Heart right ventricle (tissue), 16 donors: Measurements from ENCODE around the gene OTOP3. TPM values are rescaled to one million over a fixed set of nuclear protein-coding genes. Genes with fewer than 3 reads are reported as not detected.
A peak's percentile ranks its signal among the peaks of the same experiment; 100 is the strongest.

Experiments
- ATAC-seq, 8 donors: fragments of 200-7000 bp; cut with Tn5 transposase; one replicate each; pipeline ENCODE4 v1.9.1; 2020; ENCODE audit warnings: mild to moderate bottlenecking in 8 of 8, moderate library complexity in 8 of 8, moderate number of reproducible peaks in 1 of 8
- DNase-seq, 2 donors: peaks; one replicate each; pipeline ENCODE4 v3.0.0-alpha.2; 2020
- H3K27ac ChIP-seq, 10 donors: fragments of 200-600 bp; sonication (generic) in 2 of 10; one replicate each; pipeline versions ENCODE4 v1.5.0 to v1.8.0; 2020 to 2022; ENCODE audit warnings: mild to moderate bottlenecking in 3 of 10
- H3K27me3 ChIP-seq, 7 donors: fragments of 200-600 bp; one replicate each; pipeline ENCODE4 v1.8.0; 2021 to 2022; ENCODE audit warnings: mild to moderate bottlenecking in 2 of 7
- H3K36me3 ChIP-seq, 9 donors: fragments of 200-600 bp; sonication (generic) in 1 of 9; one replicate each; pipeline versions ENCODE4 v1.5.0 to v1.8.0; 2020 to 2022; ENCODE audit warnings: mild to moderate bottlenecking in 2 of 9
- H3K4me1 ChIP-seq, 9 donors: fragments of 200-600 bp; sonication (generic) in 1 of 9; one replicate each; pipeline versions ENCODE4 v1.5.0 to v1.8.0; 2020 to 2022; ENCODE audit warnings: mild to moderate bottlenecking in 4 of 9
- H3K4me3 ChIP-seq, 10 donors: fragments of 200-600 bp; sonication (generic) in 2 of 10; one replicate each; pipeline versions ENCODE4 v1.5.0 to v1.8.0; 2020 to 2022; ENCODE audit warnings: mild to moderate bottlenecking in 7 of 10, moderate library complexity in 2 of 10
- H3K9me3 ChIP-seq, 11 donors: fragments of 200-600 bp in 10 of 11; sonication (generic) in 2 of 11; one replicate each; pipeline versions ENCODE4 v1.5.0 to v1.8.0; 2013 to 2022; ENCODE audit warnings: mild to moderate bottlenecking in 2 of 11, control low read depth in 1 of 11, moderate library complexity in 1 of 11
- WGBS, 2 donors: extraction: QIAGEN DNeasy Blood & Tissue Kit; methylation state at CpG; one replicate each; pipeline ENCODE4 v1.1.7; 2013; ENCODE audit warnings: inconsistent platforms in 1 of 2; 5-methylcytosine and 5-hydroxymethylcytosine counted together
- intact Hi-C, 10 donors: fragments of 100-400 bp; cut with DNase I; formaldehyde crosslinking; loops; one replicate each; pipeline versions ENCODE4 v1.11.1 to v1.14.2; 2022
- polyA plus RNA-seq, 2 donors: library from polyadenylated mRNA; stranded (reverse); fragments of 200-250 nt; gene quantifications; one replicate each; pipeline ENCODE4 v1.2.3, GENCODE V29; 2013
- total RNA-seq, 10 donors: library from RNA; stranded (reverse); fragmentation: NEBNext Ultra II Directional in 3 of 10; extraction: Animal tissue kit (Norgen Biotek cat#: 25700) in 3 of 10; gene quantifications; one replicate each; pipeline versions ENCODE4 v1.2.1 to v1.2.4, GENCODE V29; 2021 to 2023
- TF ChIP-seq, protein P1 (sequence below), 9 donors: fragments of 200-600 bp; sonication (generic) in 2 of 9; IDR thresholded peaks; one replicate each; pipeline versions ENCODE4 v1.5.0 to v1.8.0; 2021 to 2022; ENCODE audit warnings: antibody characterized with exemption in 9 of 9, mild to moderate bottlenecking in 5 of 9, moderate library complexity in 1 of 9
- donor health status: Arrhythmogenic right ventricular cardiomyopathy.
- donor health status: ischemic (EF 13 %, LVEDD 7.1; RV severe dilation, severe dysfunction).
- donor health status: healthy with polysubstance abuse.
- donor health status: DM: no; HTN: yes; CAD: no.
- donor health status: DM: no; HTN: no; CAD: no.
- donor health status: ischemic (EF 25% LVEDD 6.9; RV normal size, moderate dysfunction).
- donor health status: ischemic (EF 25% LVEDD 5.7; RV mildly dilated, moderate dysfunction).
- donor health status: healthy.
- donor health status: DM: yes; HTN: yes; CAD: no.
- donor health status: Ischemic cardiomyopathy.
- donor health status: ischemic (EF 35%, LVEDD 5.7; RV mildly dilated, moderate dysfunction).
- donor health status: nonischemic (EF 11% LVEDD 7.7; RV severe dilation, severe dysfunction).
- donor health status: DM: yes; HTN: yes; CAD: no.
- donor health status: PGD.
- donor health status: ischemic (EF 29% LVEDD 5.4; RV normal size, mild dysfunction).
- donor health status: nonischemic (EF 23%, LVEDD 6.1; RV moderate dilation, normal function).

OTOP3 gene
- total and polyA plus RNA-seq, 12 donors = not detected

DNA sequence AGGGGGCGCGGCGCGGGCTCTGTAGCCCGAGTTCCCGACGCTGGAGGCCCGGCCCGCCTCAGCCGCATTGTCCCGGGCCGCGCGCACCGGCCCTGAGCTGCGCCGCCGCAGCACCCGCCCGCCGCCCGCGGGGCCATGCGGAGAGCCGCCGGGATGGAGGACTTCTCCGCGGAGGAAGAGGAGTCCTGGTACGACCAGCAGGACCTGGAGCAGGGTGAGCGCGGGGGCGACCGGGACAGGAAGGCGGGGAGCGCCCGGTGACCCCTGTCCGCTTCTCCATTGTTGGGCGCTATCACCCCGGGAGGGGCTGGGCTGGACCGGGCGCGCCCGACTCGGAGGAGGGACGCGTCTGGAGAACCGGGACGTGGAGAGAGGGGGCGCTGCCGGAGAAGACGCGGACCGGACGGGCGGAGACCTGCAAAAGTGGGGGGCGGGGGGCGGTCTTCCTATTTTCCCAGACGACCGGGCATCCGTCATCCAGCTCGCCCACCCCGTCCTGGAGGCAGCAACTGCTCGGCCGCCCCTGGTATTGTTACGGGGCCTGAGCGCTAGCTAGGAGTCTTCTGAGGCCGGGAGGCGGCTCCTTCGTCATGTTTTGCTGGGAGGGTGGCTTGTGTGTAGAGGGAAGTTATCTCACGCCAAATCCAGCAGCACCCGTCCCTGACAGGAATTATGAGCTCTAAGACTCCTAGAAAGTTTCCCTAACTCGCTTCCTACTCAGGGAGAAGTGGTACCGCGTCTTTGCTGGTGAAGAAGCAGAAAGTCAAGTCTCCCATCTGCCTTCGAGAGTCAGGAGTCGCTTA is 52.4 kb downstream of the OTOP3 start:
- intact Hi-C loops = loop anchor here in 6 of 10 donors (1.0 to 10.0 kb wide), 7 partner anchors 23 to 124 kb away; partner anchors contain the start of genes ATP5PD (in 3 of the 6), KCTD2 (in 3 of the 6) and MRPL58 (in 1 of the 6)
- Histone ChIP-seq H3K4me1 (peaks cover 0 to 52% (median 29%) of the 10 kb centered on the region in 9 donors), H3K27me3 (peaks cover 0 to 13% (median 0%) of the 10 kb centered on the region in 7 donors), H3K27ac (peak overlapping the region; percentile 87 to 100 (median 98)), H3K4me3 (peak overlapping the region; percentile 63 to 92 (median 80)), H3K36me3 (peaks cover 0 to 5% (median 0%) of the 10 kb centered on the region in 9 donors), H3K9me3 (no peaks in the 10 kb centered on the region)
- WGBS, 2 donors = 1 to 2% methylated on average over 72 to 76 of the region's 76 CpGs
- DNase-seq (peak; percentile 85 to 95), ATAC-seq (peak; percentile 72 to 93 (median 88))
- TF ChIP-seq, protein P1, sequence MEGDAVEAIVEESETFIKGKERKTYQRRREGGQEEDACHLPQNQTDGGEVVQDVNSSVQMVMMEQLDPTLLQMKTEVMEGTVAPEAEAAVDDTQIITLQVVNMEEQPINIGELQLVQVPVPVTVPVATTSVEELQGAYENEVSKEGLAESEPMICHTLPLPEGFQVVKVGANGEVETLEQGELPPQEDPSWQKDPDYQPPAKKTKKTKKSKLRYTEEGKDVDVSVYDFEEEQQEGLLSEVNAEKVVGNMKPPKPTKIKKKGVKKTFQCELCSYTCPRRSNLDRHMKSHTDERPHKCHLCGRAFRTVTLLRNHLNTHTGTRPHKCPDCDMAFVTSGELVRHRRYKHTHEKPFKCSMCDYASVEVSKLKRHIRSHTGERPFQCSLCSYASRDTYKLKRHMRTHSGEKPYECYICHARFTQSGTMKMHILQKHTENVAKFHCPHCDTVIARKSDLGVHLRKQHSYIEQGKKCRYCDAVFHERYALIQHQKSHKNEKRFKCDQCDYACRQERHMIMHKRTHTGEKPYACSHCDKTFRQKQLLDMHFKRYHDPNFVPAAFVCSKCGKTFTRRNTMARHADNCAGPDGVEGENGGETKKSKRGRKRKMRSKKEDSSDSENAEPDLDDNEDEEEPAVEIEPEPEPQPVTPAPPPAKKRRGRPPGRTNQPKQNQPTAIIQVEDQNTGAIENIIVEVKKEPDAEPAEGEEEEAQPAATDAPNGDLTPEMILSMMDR (IDR thresholded peaks at IDR 0.05) = peak; percentile 16 to 66 (median 42)

DNA sequence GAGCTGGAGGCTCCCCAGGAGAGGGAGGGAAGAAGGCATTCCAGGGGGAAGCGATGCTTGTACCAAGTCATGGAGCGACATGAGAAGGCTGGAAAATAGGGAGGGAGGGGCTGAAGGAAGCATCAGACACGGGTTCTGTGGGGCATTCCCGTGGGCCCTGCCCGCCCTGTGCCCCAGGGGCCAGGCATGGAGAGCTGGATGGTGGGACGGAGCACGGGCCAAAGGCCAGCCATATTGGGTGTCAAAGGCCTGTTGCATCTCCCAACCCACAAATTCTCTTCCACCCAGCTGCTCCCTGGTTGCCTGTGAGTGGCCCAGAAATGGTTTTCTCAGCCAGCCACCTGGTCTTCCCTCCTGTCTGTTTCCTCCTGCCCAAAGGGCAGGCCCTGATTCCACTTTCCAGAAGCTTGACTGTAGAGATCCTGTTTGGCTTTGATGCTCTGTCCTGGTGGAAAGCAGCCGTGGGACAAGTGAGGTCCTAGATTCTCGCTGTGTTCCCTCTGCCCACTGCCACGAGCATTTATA is 54.9 kb downstream of the OTOP3 start:
- H3K9me3 ChIP-seq = no peaks in the 10 kb centered on the region
- WGBS, 2 donors = 87 to 91% methylated on average over 10 of the region's 10 CpGs
- no peak overlapping the region for H3K4me3 ChIP-seq
- peak overlapping the region in 5 of 10 donors; percentile 34 to 100 (median 47) for H3K27ac ChIP-seq
- intact Hi-C loops = no loop called here
- peaks cover 0 to 65% (median 30%) of the 10 kb centered on the region in 9 donors for H3K4me1 ChIP-seq
- H3K27me3 ChIP-seq = peaks cover 0 to 13% (median 0%) of the 10 kb centered on the region in 7 donors
- peaks cover 0 to 29% (median 0%) of the 10 kb centered on the region in 9 donors for H3K36me3 ChIP-seq
- ATAC-seq (no peak), DNase-seq (no peak)
- TF ChIP-seq, protein P1 (IDR thresholded peaks at IDR 0.05) = no peak

DNA sequence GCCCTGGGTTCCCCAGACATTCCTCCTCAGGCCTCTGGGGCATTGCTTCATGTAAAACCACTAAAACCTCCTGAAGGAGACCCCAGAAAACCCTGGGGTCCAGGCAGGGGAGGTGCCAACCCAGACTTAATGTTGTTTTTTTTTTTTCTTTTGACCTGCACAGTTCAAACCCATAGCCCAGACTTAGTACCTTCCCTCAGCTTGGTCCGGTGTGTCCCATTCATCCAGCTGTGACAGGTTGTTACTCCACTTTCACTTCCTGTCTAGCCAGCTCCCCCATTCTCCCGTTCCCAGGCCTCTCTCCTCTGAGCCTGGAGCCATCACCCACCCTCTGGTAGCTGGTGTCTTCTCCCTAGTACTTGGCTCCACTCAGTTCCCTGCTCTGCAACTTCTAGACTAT is 56.5 kb downstream of the OTOP3 start:
- peaks cover 0 to 13% (median 0%) of the 10 kb centered on the region in 7 donors for H3K27me3 ChIP-seq
- H3K36me3 ChIP-seq = peaks cover 0 to 30% (median 0%) of the 10 kb centered on the region in 9 donors
- intact Hi-C loops = no loop called here
- no peak overlapping the region for H3K4me3 ChIP-seq
- TF ChIP-seq, protein P1 (IDR thresholded peaks at IDR 0.05) = no peak
- 65 to 71% methylated on average over 2 of the region's 2 CpGs for WGBS, 2 donors
- DNase-seq (no peak), ATAC-seq (no peak)
- peaks cover 0 to 59% (median 26%) of the 10 kb centered on the region in 9 donors for H3K4me1 ChIP-seq
- H3K27ac ChIP-seq = peak overlapping the region in 9 of 10 donors; percentile 61 to 100 (median 67)
- H3K9me3 ChIP-seq = no peaks in the 10 kb centered on the region

DNA sequence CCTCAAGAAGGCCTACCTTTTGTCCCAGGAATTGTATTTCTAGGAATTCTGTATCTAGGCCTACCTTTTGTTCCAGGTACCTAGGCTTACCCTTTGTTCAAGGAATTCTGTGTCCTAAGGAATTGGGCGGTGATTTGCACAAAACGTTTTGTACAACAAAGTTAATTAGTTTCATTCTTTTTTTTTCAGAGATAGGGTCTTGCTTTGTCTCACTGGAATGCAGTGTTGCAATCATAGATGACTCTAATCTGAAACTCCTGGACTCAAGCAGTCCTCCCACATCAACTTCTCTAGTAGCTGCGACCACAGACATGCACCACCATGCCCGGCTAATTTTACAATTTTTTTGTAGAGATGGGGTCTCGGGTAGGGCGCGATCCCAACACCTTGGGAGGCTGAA is 58.7 kb downstream of the OTOP3 start:
- no peak for DNase-seq
- no peak for ATAC-seq
- Histone ChIP-seq H3K4me1 (peaks cover 2 to 62% (median 25%) of the 10 kb centered on the region in 9 donors), H3K9me3 (no peaks in the 10 kb centered on the region), H3K27me3 (no peaks in the 10 kb centered on the region), H3K36me3 (peaks cover 0 to 37% (median 0%) of the 10 kb centered on the region in 9 donors), H3K4me3 (no peak overlapping the region), H3K27ac (peak overlapping the region in 2 of 10 donors; percentile 1 to 4)
- intact Hi-C loops = no loop called here
- TF ChIP-seq, protein P1 (IDR thresholded peaks at IDR 0.05) = no peak
- WGBS, 2 donors = 86 to 87% methylated on average over 7 of the region's 7 CpGs
